Measurements from ENCODE around the gene DESI1. TPM values are rescaled to one million over a fixed set of nuclear protein-coding genes. Genes with fewer than 3 reads are reported as not detected.

The DESI1 gene
- total and polyA plus RNA-seq, 2 of the 13 experiments (the other 11 are each of a cell fraction or from before 2014, with no cell fraction given), result 21.6 to 29.2 TPM

DNA sequence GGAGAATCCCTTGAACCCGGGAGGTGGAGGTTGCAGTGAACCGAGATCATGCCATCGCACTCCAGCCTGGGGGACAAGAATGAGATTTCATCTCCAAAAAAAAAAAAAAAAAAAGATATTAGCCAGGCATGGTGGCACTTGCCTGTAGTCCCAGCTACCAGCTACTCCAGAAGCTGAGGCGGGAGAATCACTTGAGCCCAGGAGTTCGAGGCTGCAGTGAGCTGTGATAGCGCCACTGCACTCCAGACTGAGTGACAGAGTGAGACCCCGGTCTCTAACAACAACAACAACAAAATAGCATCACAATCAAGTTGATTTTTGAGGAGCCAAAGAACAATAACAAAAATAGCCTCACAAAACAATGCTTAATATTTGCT, 33.5 kb downstream of the DESI1 start:
- Histone ChIP-seq H3K79me2 (ENCODE audit: insufficient read depth, low read length) (peaks cover 10% of the 10 kb centered on the region), H3K27me3 (ENCODE audit: control insufficient read depth in 1 of 2, insufficient read depth in 2 of 2, low read length in 2 of 2) (no peaks in the 10 kb centered on the region), H3K9ac (ENCODE audit: insufficient read depth, low read depth, low read length) (peak overlapping the region; percentile 87), H3K9me3 (ENCODE audit: low read length) (no peaks in the 10 kb centered on the region), H3K4me3 (replicated peaks in 1 of 3; ENCODE audit: insufficient read depth in 1 of 3, low read depth in 2 of 3, low read length in 3 of 3) (peak overlapping the region in 1 of 3 experiments; percentile 95; a peak in 1 of 6 replicates), H3K27ac (ENCODE audit: extremely low read length, insufficient read depth, low read length) (peak overlapping the region; percentile 78), H4K20me1 (ENCODE audit: insufficient read depth, low read length) (no peaks in the 10 kb centered on the region), H3K4me2 (ENCODE audit: low read depth, low read length) (peak overlapping the region; percentile 85), H3K4me1 (ENCODE audit: insufficient read depth, low read length) (peaks cover 25% of the 10 kb centered on the region), H3K36me3 (replicated peaks in 1 of 2; ENCODE audit: control insufficient read depth in 1 of 2, insufficient read depth in 2 of 2, low read length in 2 of 2) (peaks cover 6 to 28% of the 10 kb centered on the region in 2 experiments; a peak in 4 of 5 replicates), H2AFZ (ENCODE audit: low read length) (no peak overlapping the region)
- POLR2A ChIA-PET, result interaction anchor here (0.6 to 4.0 kb wide), 4 partner anchors 10 to 494 kb away, joined by 5 to 78 read pairs (median 6); partner anchors contain the start of genes DESI1 and XRCC6
- WGBS (ENCODE audit: low lambda C conversion rate), result 54% methylated on average over 7 of the region's 7 CpGs
- FAIRE-seq (no peak), DNase-seq (ENCODE audit: low spot score) (no peak), ATAC-seq (no peak)
- no TSS peak for BruUV-seq (replicated peaks)
- intact Hi-C loops (cut with micrococcal nuclease; ENCODE audit: unreplicated experiment) (loop anchor here (2.0 kb wide), 1 partner anchor 39 kb away; no protein-coding TSS in a partner anchor), in situ Hi-C loops (cut with HindIII; ENCODE audit: extremely low pct_ligation_motif_present, low pct_unique_long_range_greater_than_20kb) (no loop called here)
- CTCF ChIA-PET (ENCODE audit: low intra/inter-chr PET ratio, low total read pairs), result interaction anchor here (1.3 kb wide), 1 partner anchor 10 kb away, joined by 4 read pairs; no protein-coding TSS in a partner anchor
- TF ChIP-seq, protein P1, sequence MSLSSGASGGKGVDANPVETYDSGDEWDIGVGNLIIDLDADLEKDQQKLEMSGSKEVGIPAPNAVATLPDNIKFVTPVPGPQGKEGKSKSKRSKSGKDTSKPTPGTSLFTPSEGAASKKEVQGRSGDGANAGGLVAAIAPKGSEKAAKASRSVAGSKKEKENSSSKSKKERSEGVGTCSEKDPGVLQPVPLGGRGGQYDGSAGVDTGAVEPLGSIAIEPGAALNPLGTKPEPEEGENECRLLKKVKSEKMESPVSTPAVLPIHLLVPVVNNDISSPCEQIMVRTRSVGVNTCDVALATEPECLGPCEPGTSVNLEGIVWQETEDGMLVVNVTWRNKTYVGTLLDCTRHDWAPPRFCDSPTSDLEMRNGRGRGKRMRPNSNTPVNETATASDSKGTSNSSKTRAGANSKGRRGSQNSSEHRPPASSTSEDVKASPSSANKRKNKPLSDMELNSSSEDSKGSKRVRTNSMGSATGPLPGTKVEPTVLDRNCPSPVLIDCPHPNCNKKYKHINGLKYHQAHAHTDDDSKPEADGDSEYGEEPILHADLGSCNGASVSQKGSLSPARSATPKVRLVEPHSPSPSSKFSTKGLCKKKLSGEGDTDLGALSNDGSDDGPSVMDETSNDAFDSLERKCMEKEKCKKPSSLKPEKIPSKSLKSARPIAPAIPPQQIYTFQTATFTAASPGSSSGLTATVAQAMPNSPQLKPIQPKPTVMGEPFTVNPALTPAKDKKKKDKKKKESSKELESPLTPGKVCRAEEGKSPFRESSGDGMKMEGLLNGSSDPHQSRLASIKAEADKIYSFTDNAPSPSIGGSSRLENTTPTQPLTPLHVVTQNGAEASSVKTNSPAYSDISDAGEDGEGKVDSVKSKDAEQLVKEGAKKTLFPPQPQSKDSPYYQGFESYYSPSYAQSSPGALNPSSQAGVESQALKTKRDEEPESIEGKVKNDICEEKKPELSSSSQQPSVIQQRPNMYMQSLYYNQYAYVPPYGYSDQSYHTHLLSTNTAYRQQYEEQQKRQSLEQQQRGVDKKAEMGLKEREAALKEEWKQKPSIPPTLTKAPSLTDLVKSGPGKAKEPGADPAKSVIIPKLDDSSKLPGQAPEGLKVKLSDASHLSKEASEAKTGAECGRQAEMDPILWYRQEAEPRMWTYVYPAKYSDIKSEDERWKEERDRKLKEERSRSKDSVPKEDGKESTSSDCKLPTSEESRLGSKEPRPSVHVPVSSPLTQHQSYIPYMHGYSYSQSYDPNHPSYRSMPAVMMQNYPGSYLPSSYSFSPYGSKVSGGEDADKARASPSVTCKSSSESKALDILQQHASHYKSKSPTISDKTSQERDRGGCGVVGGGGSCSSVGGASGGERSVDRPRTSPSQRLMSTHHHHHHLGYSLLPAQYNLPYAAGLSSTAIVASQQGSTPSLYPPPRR (CRISPR knock-in tag; IDR thresholded peaks at IDR 0.05; ENCODE audit: borderline replicate concordance), result 0 out of 2 replicates have a peak, but pooled peaks have one; percentile 7
- TF ChIP-seq, protein P2, sequence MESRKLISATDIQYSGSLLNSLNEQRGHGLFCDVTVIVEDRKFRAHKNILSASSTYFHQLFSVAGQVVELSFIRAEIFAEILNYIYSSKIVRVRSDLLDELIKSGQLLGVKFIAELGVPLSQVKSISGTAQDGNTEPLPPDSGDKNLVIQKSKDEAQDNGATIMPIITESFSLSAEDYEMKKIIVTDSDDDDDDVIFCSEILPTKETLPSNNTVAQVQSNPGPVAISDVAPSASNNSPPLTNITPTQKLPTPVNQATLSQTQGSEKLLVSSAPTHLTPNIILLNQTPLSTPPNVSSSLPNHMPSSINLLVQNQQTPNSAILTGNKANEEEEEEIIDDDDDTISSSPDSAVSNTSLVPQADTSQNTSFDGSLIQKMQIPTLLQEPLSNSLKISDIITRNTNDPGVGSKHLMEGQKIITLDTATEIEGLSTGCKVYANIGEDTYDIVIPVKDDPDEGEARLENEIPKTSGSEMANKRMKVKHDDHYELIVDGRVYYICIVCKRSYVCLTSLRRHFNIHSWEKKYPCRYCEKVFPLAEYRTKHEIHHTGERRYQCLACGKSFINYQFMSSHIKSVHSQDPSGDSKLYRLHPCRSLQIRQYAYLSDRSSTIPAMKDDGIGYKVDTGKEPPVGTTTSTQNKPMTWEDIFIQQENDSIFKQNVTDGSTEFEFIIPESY (CRISPR knock-in tag; IDR thresholded peaks at IDR 0.05), result peak; percentile 94
- TF ChIP-seq NAIF1 (CRISPR knock-in tag; IDR thresholded peaks at IDR 0.05; ENCODE audit: borderline replicate concordance) (no peak), HMG20A (CRISPR knock-in tag; IDR thresholded peaks at IDR 0.05; ENCODE audit: borderline replicate concordance) (no peak), TCF12 (IDR thresholded peaks at IDR 0.05) (no peak), TCF12 (CRISPR knock-in tag; IDR thresholded peaks at IDR 0.05) (no peak), DMAP1 (CRISPR knock-in tag; IDR thresholded peaks at IDR 0.05) (no peak)
- TF ChIP-seq, protein P3, sequence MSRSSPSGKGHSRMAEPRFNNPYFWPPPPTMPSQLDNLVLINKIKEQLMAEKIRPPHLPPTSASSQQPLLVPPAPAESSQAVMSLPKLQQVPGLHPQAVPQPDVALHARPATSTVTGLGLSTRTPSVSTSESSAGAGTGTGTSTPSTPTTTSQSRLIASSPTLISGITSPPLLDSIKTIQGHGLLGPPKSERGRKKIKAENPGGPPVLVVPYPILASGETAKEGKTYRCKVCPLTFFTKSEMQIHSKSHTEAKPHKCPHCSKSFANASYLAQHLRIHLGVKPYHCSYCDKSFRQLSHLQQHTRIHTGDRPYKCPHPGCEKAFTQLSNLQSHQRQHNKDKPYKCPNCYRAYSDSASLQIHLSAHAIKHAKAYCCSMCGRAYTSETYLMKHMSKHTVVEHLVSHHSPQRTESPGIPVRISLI (CRISPR knock-in tag; IDR thresholded peaks at IDR 0.05; ENCODE audit: borderline replicate concordance), result peak; percentile 29; the same call in 1 of the 2 replicates

All from HepG2 (cell line).